NOMO-1 (cell line): ENCODE data around the gene NUP98.

Experiments
- DNase-seq, 2 experiments: peaks; one replicate each; lab custom pipeline; 2025; ENCODE audit not compliant: unreplicated experiment in 2 of 2; lab: John Stamatoyannopoulos, UW

The NUP98 gene

DNA sequence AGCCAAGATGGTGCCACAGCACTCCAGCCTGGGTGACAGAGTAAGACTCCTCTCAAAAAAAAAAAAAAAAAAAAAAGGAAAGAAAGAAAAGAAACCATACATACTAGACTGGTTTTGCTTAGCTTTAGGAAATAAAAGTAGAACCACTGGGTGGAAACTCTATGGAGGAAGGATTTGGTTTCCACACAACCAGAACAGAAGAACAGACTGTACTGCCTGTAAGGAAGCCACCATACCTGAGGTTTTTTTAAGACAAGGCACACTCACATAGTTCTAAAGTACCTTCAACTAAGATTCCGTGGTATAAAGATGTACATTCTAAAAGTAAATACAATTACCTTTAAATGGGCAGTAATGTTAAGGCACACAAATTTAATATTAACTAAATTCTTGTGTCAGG, 58.6 kb downstream of the NUP98 start:
- no peak for DNase-seq

DNA sequence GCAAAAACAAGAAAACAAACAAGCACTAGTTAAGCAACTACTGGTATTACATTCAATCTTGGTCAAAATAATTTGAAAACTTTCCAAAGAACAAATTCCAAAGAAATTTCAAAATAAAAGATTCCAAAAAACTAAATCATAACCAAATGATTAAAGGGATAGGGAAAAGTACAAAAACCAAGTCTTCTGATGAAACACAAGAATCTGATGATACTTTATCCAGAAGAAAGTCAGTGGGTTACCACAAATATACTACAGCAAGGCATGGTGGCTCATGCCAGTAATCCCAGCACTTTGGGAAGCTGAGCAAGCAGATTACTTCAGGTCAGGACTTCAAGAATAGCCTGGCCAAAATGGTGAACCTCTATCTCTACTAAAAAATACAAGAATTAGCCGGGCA, 59.1 kb downstream of the NUP98 start:
- no peak for DNase-seq

DNA sequence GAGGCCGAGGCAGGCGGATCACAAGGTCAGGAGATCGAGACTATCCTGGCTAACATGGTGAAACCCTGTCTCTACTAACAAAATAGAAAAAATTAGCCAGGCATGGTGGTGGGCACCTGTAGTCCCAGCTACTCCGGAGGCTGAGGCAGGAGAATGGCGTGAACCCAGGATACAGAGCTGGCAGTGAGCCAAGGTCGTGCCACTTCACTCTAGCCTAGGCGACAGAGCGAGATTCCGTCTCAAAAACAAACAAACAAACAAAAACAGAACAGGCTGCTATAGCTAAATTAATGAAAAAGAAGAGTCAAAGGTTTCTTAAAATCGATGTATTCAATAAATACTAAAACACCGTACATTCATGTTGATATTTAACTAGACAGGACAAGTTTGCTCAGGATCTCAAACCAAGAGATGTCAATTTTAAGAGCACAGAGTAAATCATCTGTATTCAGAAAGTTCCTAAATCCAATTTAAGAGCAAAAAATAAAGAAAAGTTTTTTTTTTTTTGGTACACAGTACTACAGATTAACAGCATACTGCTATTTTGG, 59.9 kb downstream of the NUP98 start:
- DNase-seq = no peak

DNA sequence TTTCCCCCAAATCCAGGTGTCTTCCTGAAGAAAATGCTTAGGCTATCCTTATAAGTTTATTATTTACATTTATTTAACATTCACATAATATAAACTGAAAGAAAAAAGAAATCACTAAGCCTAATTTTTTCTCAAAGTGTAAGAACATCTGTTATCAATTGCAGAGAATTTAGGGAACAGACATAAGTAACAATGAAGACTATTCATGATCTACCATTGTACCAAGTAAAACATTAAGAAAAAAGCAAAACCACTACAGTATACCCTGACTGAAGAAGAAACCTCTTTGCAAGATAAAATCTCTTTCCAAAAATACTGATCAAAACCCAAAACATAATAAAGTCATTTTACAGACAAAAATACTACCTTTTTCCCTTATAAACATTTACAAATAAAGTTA, 60.5 kb downstream of the NUP98 start:
- DNase-seq = no peak

DNA sequence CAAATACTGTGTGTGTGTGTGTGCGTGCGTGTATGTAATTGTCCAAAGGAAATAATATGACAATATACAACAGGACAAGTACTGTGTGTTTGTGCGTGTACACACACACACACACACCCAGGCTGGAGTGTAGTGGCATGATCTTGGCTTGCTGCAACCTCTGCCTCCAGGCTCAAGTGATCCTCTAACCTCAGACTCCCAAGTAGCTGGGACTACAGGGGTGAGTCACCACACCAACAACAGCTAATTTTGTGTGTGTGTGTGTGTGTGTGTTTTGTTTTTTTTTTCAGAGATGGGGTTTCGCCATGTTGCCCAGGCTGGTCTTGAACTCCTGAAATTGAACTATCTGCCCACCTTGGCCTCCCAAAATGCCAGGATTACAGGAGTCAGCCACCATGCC, 61.5 kb downstream of the NUP98 start:
- DNase-seq = no peak

DNA sequence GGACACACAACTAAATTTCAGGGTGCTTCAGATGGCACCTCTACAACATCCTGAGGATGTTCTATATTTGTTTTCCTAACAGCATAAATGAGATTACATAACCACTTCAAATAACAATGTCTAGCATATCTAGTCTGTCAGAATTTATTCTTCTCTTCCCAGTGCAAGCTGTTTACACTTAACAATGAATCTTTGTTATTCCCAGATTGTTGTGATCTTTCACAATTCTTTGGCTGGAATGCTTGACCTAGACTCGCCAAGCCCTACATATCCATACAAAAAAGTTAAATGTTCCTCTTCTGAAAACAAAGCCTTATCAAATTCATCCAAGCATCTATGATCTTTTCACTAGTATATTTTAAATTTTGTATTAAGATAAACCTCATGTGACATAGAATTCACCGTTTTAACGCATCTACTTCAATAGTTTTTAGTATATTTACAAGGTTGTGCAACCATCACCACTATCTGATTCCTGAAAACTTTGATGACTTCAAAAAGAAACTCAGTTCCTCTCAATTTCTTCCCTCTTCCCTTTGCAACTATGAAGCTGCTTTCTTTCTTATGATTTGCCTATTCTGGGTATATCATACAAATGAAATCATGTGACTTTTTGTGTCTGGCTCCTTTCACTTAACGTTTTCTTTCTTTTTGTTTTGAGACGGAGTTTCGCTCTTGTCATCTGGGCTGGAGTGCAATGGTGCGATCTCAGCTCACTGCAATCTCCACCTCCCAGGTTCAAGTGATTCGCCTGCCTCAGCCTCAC, 64.5 kb downstream of the NUP98 start:
- no peak for DNase-seq

DNA sequence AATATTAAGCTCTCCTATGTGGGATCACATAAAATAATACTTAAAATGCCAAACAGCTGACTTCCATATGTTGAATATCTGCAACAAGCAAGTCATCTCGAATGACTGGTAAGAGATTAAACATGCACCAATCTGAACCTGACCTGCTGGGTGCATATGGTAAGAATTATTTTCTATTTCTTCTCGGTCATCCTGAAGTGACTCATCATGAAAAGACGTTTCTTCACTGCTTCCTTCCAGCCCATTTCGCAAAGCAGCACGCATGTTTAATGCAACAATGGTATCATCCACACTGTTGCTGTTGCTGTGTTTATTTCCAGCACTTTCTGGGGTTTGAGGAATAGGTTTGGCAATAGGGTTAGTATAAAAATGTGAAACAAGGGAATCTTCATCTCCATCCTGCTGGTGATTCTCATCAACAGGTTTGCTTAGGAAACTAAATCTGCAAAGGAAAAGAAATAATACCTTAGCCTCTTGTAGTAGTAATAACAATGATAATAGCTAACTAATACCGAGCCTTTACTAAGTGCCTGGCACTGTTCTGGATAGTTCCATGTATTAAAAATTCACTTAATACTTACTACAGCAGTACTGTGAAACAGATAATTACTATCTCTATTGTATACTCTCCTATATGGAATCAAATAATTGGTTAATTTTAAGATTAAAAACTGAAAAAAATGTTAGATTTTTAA, 74.2 kb downstream of the NUP98 start:
- DNase-seq = peak; percentile 58 to 92

DNA sequence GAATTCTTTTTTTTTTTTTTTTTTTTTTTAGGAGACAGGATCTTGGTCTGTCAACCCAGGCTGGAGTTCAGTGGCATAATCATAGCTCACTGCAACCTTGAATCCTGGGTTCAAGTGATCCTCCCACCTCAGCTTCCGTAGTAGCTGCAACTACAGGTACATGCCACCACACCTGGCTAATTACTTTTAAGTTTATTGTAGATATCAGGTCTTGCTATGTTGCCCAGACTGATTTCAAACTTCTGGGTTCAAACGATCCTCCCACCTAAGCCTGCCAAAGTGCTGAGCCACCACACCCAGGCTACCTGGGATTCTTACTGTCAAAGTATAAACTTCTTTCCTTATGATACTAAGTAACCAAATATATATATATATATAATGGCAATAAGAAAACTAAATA, 75.3 kb downstream of the NUP98 start:
- DNase-seq = no peak

DNA sequence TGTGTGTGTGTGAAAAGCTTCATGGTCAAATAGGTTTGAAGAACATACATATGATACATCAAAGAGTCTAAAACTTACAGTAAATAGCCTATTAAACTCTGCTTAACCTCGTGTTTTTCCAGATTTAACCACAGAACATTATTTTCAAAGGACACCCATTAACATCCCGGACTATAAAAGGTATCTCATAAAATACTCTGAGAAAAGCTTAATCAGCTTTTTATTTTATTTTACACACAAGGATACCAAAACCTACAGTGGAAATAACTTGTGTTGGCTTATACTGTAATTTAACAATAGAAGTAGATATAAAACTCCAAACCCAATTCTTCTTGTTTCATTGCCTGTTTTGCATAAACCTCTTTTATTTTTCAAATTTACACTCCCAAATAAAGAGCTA, 76.4 kb downstream of the NUP98 start:
- no peak for DNase-seq

DNA sequence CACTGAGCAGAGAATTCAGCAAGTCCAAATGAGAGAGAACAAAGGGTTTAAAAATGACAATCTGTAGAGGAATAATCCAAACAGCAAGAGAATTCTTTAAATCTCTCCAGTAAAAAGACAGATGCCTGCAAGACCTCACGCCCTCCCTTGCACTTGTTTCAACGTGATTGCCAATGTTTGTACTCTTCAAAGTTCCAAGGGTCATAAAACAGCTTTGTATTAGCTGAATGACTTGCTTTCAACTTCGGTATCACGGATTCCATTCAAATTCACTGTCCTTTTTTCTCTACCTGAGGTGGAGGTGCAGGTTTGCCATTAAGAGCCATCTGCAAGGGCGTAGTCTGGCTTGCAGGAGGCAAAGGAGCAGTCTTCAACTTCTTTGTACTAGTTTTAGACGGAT, 85.1 kb downstream of the NUP98 start:
- no peak for DNase-seq

DNA sequence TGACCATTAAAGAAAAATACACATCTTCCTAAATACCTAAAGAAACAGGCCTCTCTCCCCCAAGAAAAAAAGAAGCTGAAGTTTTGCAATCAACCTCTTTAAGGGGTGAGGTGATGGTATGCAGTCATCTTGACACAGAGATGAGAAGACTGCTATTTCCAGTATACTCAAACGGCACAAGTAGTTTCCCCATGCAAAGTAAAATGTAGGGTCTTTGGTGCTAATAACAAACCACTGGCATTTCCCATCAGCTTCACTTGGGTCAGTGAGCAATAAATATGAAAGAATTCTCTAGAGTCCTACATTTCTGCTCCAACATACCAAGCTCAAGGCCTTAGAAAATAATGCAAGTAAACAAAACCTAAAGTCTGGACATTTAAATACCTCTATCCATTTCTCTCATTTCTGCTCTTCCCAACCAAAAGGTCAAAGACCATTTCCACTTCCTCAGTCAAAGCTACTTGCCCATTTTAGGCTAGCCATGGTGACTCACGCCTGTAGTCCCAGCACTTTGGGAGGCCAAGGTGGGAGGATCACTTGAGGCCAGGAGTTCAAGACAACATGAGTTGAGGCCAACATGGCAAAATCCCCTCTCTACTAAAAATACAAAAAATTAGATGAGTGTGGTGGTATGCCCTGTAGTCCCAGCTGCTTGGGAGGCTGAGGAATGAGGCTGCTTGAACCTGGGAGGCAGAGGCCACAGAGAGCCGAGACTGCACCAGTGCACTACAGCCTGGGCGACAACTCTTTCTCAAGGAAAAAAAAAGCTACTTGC, 86.7 kb downstream of the NUP98 start:
- no peak for DNase-seq

DNA sequence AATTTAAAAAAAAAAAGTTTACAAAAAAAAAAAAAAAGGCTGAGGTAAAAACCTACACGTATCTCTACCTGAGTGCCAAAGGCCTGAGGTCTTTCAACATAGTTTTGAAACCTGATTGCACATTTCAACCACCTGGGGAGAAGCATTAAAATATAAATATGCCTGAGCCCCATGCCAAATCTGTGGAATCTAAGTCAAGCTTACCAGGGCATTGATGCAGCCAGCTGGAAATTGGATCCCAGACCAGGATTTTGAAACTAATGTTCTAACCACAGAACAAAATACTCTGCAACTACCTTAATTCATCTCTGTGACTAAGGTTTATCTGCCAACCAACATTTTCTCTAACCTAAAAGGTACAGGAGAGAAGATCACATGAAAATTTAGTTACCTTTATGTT, 87.4 kb downstream of the NUP98 start:
- no peak for DNase-seq

DNA sequence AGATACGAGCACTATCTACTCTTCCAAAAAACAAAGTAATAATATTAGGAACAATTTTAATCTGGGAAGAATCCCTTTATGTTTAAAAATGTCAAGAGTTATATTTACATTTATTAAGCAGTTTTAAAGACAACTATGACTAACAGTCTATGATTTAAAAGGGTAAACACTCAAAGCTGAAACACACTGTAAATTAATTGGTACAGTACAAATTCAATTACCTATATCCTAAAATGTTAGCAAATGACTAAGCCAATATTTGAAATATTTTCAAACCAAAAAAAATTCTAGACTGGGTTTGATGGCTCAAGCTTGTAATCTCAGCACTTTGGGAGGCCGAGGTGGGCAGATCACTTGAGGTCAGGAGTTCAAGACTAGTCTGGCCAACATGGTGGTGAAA, 90.2 kb downstream of the NUP98 start:
- DNase-seq = no peak

DNA sequence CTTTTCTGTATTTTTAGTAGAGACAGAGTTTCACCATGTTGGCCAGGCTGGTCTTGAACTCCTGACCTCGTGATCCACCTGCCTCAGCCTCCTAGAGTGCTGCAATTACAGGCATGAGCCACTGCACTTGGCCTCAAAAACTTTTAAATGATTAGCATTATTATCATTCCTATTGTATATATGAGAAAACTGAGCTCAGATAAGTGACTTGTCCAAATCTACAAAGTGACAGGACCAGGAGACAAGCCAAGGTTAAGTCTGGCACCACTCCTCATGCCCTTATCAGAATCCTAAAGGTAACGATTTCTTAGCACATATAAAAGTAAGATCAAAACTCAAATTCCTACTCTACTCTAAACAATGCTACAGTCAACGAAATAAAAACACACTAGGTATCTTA, 94.0 kb downstream of the NUP98 start:
- no peak for DNase-seq

DNA sequence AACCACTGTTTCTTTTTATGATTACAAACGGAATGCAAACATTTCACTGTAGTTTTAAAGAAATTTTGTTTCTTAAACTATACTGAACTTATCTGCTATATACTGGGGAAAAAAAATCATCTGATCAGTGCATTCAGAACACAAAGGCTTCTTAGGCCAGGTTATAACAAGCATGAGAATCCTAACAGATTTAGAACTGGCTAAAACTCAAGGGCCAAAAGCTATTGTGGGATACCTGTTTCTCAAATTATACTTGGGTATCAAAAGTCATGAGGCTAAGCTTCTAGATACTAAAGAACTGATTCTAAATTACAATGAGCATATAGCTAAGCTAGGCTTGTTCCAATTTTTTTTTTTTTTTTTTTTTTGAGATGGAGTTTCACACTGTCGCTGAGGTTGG, 96.4 kb downstream of the NUP98 start:
- DNase-seq = no peak

DNA sequence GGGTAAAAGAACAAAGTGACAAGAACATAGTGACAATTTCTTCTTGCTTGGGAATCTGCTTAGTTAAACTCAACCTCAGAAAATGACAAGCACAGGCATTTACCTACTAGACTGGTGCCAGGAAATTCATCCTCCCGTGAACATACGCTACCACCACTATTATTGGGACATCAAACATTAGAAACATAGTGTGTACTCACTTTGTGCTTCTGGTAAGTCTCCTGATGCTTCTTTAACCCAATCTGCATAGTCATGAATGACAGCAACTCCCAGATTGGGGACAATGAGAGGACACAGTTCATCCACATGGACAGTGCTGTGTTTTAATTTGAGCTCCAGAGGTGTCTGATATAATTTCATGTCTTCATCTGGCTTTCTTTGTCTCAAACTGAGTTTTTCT, 96.9 kb downstream of the NUP98 start:
- DNase-seq = no peak

DNA sequence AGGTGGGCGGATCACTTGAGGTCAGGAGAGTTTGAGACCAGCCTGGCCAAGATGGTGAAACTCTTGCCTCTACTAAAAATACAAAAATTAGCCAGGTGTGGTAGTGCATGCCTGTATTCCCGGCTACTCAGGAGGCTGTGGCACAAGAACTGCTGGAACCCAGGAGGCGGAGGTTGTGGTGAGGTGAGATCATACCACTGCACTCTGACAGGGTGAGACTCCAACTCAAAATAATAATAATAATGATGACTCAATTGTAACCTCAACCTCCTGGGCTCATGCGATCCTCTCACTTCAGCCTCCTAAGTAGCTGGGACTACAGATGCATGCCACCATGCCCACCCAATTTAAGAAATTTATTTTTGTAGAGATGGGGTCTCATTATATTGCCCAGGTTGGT, 110.6 kb downstream of the NUP98 start:
- no peak for DNase-seq

DNA sequence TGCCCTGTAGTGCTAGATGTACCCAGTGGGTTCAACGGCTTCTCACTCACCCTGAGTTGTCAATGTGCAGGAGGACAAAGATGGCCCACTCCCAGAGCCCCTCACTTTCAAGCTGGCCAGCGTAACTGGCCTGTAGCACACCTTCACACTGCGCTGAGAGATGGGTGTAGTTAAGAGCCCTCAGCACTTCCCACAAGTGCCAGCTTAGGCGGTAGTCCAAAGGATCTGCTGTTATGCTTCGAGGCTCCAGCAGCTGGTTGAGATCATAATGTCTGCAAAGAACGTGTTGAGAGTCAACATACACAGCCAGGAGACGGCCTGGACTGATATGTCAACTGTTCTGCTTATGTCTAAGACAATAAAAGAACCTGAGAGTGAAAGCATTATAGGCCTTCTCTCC, 111.4 kb downstream of the NUP98 start:
- DNase-seq = no peak

DNA sequence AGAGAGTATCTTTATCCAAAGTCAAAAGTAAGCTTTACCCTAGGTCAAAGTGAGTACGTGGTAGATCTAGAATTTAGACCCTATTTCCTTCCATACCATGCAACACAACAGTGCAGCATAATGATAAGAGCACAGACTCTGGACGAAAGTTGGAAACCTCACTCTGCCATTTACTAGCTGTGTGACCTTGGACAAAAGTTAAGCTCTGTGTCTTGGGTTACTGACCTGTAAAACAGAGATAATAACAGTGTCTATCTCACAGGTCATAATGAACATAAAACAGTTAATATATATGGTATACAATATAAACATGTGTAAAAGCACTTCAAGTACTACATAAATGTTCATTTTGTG, 112.6 kb downstream of the NUP98 start:
- DNase-seq = no peak

DNA sequence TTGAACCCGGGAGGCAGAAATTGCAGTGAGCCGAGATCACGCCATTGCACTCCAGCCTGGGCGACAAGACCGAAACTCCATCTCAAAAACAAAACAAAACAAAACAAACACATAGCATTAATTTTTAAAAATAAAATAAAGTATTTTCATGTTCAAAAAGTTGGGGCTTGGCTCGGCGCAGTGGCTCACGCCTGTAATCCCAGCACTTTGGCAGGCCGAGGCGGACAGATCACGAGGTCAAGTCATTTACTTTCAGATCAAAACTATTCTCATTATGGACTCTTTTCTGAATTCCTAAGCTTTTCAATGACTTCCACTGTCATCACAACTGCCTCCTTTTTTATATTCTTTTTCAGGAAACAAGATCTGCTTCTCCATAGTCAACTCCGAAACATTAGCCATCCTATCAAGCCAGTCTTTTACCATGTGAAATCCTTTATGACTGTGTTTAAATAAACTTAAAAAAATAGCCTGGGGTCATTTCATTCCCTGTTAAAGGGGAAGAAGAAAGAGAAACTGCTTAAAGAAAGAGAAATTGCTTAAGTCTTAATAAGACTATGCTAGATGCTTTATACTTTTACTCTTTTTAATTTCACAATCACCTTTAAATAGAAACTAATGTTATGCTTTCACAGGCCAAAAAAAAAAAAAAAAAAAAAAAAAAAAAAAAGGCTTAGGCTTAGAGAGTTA, 113.1 kb downstream of the NUP98 start:
- no peak for DNase-seq

DNA sequence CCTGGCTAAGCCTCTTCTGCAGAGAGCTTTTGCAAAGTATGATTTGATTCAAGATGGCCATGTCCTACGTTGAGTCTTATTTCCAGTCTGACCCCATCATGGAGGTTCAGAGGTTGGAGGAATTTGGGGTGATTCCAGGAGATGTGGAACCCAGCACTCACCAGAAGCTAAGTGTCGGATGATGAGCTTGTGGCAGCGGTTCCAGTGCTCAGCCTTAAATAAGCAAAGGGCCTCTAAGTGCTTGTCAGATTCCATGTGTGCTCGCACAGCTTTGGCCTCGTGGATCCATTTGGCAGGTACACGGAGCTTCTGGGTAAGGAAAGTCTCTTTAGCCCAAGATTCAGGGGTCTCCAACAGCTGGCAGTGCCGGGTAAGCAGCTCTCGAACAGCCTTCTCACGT, 114.3 kb downstream of the NUP98 start:
- DNase-seq = no peak
